Measurements from ENCODE around the gene PCNT. TPM values are rescaled to one million over a fixed set of nuclear protein-coding genes. Genes with fewer than 3 reads are reported as not detected.

Gene PCNT
- total and polyA plus RNA-seq, 9 of the 15 experiments (the other 6 are each of a cell fraction or from before 2014, with no cell fraction given) = 9.1 to 53.5 (median 31.3) TPM

GRCh38 chr21:46458315-46459023 is 134.5 kb downstream of the PCNT start, which contains the start of gene DIP2A (continued):
- TF ChIP-seq RBM25 (IDR thresholded peaks at IDR 0.05; ENCODE audit: low read depth, low read length, severe bottlenecking) (peak; percentile 97), ZNF316 (IDR thresholded peaks at IDR 0.05) (no peak), TCF3 (CRISPR knock-in tag; IDR thresholded peaks at IDR 0.05) (0 out of 2 replicates have a peak, but pooled peaks have one; percentile 10), DMBX1 (CRISPR knock-in tag; IDR thresholded peaks at IDR 0.05; ENCODE audit: borderline replicate concordance) (peak; percentile 89), THAP12 (CRISPR knock-in tag; IDR thresholded peaks at IDR 0.05) (peak; percentile 94), ELK3 (CRISPR knock-in tag; IDR thresholded peaks at IDR 0.05) (no peak), HNRNPLL (IDR thresholded peaks at IDR 0.05; ENCODE audit: low read depth, low read length, poor library complexity, severe bottlenecking) (peak; percentile 61), MED1 (CRISPR knock-in tag; IDR thresholded peaks at IDR 0.05; ENCODE audit: borderline replicate concordance) (no peak), TOE1 (IDR thresholded peaks at IDR 0.05; ENCODE audit: borderline replicate concordance) (peak; percentile 79), TOE1 (CRISPR knock-in tag; IDR thresholded peaks at IDR 0.05; ENCODE audit: borderline replicate concordance, low read depth) (0 out of 2 replicates have a peak, but pooled peaks have one; percentile 82), PHB (CRISPR knock-in tag; IDR thresholded peaks at IDR 0.05) (peak; percentile 87; the same call in 1 of the 2 replicates), TRIM28 (IDR thresholded peaks at IDR 0.05) (no peak), ZNF140 (CRISPR knock-in tag; IDR thresholded peaks at IDR 0.05) (no peak), NFIC (IDR thresholded peaks at IDR 0.05) (peak; percentile 54; the same call in 1 of the 2 replicates), ELF1 (tag; IDR thresholded peaks at IDR 0.05) (no peak), BRF1 (IDR thresholded peaks at IDR 0.05; ENCODE audit: borderline replicate concordance, extremely low read depth, insufficient read length) (no peak), YBX1 (IDR thresholded peaks at IDR 0.05) (no peak), HINFP (tag; conservative IDR thresholded peaks at IDR 0.05; ENCODE audit: low read depth) (peak; percentile 85), CAMTA2 (CRISPR knock-in tag; conservative IDR thresholded peaks at IDR 0.05) (peak; percentile 73; the same call in 1 of the 2 replicates), CREM (IDR thresholded peaks at IDR 0.05; ENCODE audit: low read depth) (peak; percentile 81), CTBP1 (IDR thresholded peaks at IDR 0.05; ENCODE audit: borderline replicate concordance) (peak; percentile 100), FUS (optimal IDR thresholded peaks at IDR 0.05; ENCODE audit: low read depth, low read length) (peak; percentile 44), BCL6 (CRISPR knock-in tag; IDR thresholded peaks at IDR 0.05) (no peak), SOX6 (IDR thresholded peaks at IDR 0.05) (no peak)
- TF ChIP-seq, protein P1, sequence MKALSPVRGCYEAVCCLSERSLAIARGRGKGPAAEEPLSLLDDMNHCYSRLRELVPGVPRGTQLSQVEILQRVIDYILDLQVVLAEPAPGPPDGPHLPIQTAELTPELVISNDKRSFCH (CRISPR knock-in tag; IDR thresholded peaks at IDR 0.05) = no peak
- TF ChIP-seq, protein P1 (tag; IDR thresholded peaks at IDR 0.05) = peak; percentile 90; the same call in 1 of the 2 replicates
